ENCODE measurements around the gene TSPAN10. TPM values are rescaled to one million over a fixed set of nuclear protein-coding genes. Genes with fewer than 3 reads are reported as not detected.

Gene TSPAN10
- total RNA-seq, 1 donor from 2014 or later, result 2.7 TPM

DNA sequence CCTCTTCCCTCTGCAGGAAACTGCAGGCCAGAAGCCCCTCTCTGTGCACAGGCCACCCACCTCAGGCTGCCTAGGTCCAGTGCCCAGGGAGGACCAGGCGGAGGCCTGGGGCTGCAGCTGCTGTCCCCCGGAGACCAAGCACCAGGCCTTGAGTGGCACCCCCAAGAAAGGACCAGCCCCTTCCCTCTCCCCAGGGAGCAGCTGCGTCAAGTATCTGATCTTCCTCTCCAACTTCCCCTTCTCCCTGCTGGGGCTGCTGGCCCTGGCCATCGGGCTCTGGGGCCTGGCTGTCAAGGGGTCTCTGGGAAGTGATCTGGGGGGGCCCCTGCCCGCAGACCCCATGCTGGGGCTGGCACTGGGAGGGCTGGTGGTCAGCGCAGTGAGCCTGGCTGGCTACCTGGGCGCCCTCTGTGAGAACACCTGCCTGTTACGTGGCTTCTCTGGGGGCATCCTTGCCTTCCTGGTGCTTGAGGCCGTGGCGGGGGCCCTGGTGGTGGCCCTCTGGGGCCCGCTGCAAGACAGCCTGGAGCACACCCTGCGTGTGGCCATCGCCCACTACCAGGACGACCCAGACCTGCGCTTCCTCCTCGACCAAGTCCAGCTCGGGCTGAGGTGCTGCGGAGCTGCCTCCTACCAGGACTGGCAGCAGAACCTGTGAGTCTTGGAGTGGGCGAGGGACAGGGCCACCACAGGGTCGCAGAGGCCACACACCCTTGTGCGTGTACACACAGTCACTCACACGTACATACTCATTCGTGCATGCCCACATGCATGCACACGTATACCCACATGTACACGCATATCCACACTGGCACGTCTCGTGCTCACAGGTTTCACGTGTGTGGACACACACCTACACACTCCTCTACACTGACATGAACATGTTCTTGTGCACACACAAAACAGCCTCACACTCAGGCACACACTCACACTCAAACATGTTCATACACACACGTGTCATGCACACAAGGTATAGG lies 8.3 kb downstream of the TSPAN10 start:
- Mint-ChIP-seq H3K27me3 (ENCODE audit: low read depth, unreplicated experiment) (peaks cover 18% of the 10 kb centered on the region), H3K9me3 (ENCODE audit: unreplicated experiment) (peaks cover 4% of the 10 kb centered on the region), H3K4me3 (ENCODE audit: unreplicated experiment) (no peak overlapping the region), H3K27ac (ENCODE audit: unreplicated experiment) (no peak overlapping the region), H3K4me1 (ENCODE audit: low read depth, unreplicated experiment) (peaks cover 5% of the 10 kb centered on the region), H3K36me3 (ENCODE audit: low read depth, unreplicated experiment) (peaks cover 2% of the 10 kb centered on the region)
- H3K4me2 ChIP-seq (ENCODE audit: low read length), result no peak overlapping the region
- H3K36me3 ChIP-seq (ENCODE audit: insufficient read depth, low read length), result no peaks in the 10 kb centered on the region
- no peaks in the 10 kb centered on the region for H4K20me1 ChIP-seq (ENCODE audit: insufficient read depth, low read length)
- no peak overlapping the region for H3K9ac ChIP-seq (ENCODE audit: low read length)
- peaks cover 10% of the 10 kb centered on the region for H3K4me1 ChIP-seq (ENCODE audit: insufficient read depth, low read length)
- H2AFZ ChIP-seq (ENCODE audit: low read depth, low read length), result no peak overlapping the region
- FAIRE-seq (no peak), DNase-seq (ENCODE audit: low read depth) (no peak)
- peaks cover 7% of the 10 kb centered on the region for H3K9me3 ChIP-seq (ENCODE audit: insufficient read depth, low read depth, low read length)
- H3K4me3 ChIP-seq (ENCODE audit: insufficient read depth, low read depth, low read length), result no peak overlapping the region
- TF ChIP-seq CTCF (IDR thresholded peaks at IDR 0.05; ENCODE audit: insufficient read depth, low read depth, low read length) (no peak), EZH2 (IDR thresholded peaks at IDR 0.05; ENCODE audit: insufficient read depth, low read length) (no peak)
- H3K79me2 ChIP-seq (ENCODE audit: insufficient read depth, low read length), result no peaks in the 10 kb centered on the region
- H3K27me3 ChIP-seq (ENCODE audit: insufficient read depth, low read length), result peaks cover 20% of the 10 kb centered on the region
- no peak overlapping the region for H3K27ac ChIP-seq (ENCODE audit: low read depth, low read length)

DNA sequence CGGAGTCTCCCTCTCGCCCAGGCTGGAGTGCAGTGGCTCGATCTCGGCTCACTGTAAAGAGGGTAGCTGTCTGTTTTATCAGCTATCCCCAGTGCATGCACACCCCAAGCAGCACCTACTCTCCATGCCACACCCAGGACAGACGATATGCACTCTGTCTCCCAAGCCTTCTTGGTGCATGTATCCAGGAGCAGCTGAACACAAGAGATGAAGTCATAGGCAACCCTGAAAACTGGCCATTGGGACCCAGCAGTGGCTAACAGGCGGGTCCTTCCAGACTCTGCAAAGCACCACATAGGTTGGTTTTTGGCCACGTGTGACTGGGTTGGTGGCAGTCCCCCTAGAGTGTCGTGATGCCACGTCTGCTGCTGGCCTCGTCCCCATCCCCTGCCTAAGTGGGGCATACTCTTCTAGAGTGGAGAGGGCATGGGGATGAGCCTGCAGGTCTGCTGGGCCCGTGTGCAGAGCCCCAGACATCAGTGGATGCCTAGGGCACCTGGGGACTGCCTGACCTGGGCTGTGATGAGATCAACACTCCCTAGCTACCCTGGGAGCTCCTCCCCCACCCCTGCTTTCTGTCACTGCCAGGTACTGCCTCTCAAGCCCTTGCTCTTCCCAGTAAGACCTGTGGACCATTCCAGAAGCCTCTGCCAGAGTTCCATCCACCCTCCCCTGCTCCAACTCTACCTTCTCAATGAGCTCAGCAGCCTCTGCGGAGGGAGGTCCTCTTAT lies 10.0 kb downstream of the TSPAN10 start:
- TF ChIP-seq CTCF (IDR thresholded peaks at IDR 0.05; ENCODE audit: insufficient read depth, low read depth, low read length) (no peak), EZH2 (IDR thresholded peaks at IDR 0.05; ENCODE audit: insufficient read depth, low read length) (no peak)
- H3K36me3 Mint-ChIP-seq (ENCODE audit: low read depth, unreplicated experiment), result peaks cover 2% of the 10 kb centered on the region
- no peak overlapping the region for H3K9ac ChIP-seq (ENCODE audit: low read length)
- H3K4me3 Mint-ChIP-seq (ENCODE audit: unreplicated experiment), result no peak overlapping the region
- H3K27me3 Mint-ChIP-seq (ENCODE audit: low read depth, unreplicated experiment), result peaks cover 18% of the 10 kb centered on the region
- no peak overlapping the region for H3K4me2 ChIP-seq (ENCODE audit: low read length)
- H3K4me3 ChIP-seq (ENCODE audit: insufficient read depth, low read depth, low read length), result no peak overlapping the region
- H3K27ac Mint-ChIP-seq (ENCODE audit: unreplicated experiment), result no peak overlapping the region
- H3K79me2 ChIP-seq (ENCODE audit: insufficient read depth, low read length), result no peaks in the 10 kb centered on the region
- no peak overlapping the region for H3K27ac ChIP-seq (ENCODE audit: low read depth, low read length)
- H2AFZ ChIP-seq (ENCODE audit: low read depth, low read length), result no peak overlapping the region
- H3K36me3 ChIP-seq (ENCODE audit: insufficient read depth, low read length), result no peaks in the 10 kb centered on the region
- H3K4me1 Mint-ChIP-seq (ENCODE audit: low read depth, unreplicated experiment), result no peaks in the 10 kb centered on the region
- DNase-seq (ENCODE audit: low read depth), result no peak
- no peak for FAIRE-seq
- peaks cover 7% of the 10 kb centered on the region for H3K9me3 ChIP-seq (ENCODE audit: insufficient read depth, low read depth, low read length)
- H3K9me3 Mint-ChIP-seq (ENCODE audit: unreplicated experiment), result peaks cover 4% of the 10 kb centered on the region
- H3K4me1 ChIP-seq (ENCODE audit: insufficient read depth, low read length), result peaks cover 14% of the 10 kb centered on the region
- H3K27me3 ChIP-seq (ENCODE audit: insufficient read depth, low read length), result peaks cover 20% of the 10 kb centered on the region
- no peaks in the 10 kb centered on the region for H4K20me1 ChIP-seq (ENCODE audit: insufficient read depth, low read length)

Measured in astrocyte (in vitro differentiated cells and primary cell).